ENCODE results near the gene FAM227A.
"Not testable (repeated sequence)": the region's sequence is repeated elsewhere in the genome, so short reads cannot be mapped to it uniquely, and the experiment has no call there.

The FAM227A gene

GRCh38 chr22:38657045-38657909 is 1.1 kb upstream of the FAM227A start:
- DNase-seq (ENCODE audit: low read depth): no peak
- H3K4me3 ChIP-seq (ENCODE audit: low read length): peak overlapping the region; percentile 86
- no peak for TF ChIP-seq CTCF (conservative IDR thresholded peaks at IDR 0.05; ENCODE audit: low read depth, low read length)

GRCh38 chr22:38655519-38656255 is 505 bp downstream of the FAM227A start:
- TF ChIP-seq CTCF (conservative IDR thresholded peaks at IDR 0.05; ENCODE audit: low read depth, low read length): no peak
- DNase-seq (ENCODE audit: low read depth): no peak

GRCh38 chr22:38653741-38654140 is 2.5 kb downstream of the FAM227A start:
- DNase-seq (ENCODE audit: low read depth): no peak
- TF ChIP-seq CTCF (conservative IDR thresholded peaks at IDR 0.05; ENCODE audit: low read depth, low read length): no peak
- no peak overlapping the region for H3K4me3 ChIP-seq (ENCODE audit: low read length)

More at GRCh38 chr22:38655519-38656255, 505 bp downstream of the FAM227A start:
- peak overlapping the region; percentile 86 for H3K4me3 ChIP-seq (ENCODE audit: low read length)

- no peak for DNase-seq (ENCODE audit: low read depth)
- no peak for TF ChIP-seq CTCF (conservative IDR thresholded peaks at IDR 0.05; ENCODE audit: low read depth, low read length)
Measured at GRCh38 chr22:38652859-38653258, 3.3 kb downstream of the FAM227A start.

GRCh38 chr22:38649841-38650522 is 6.2 kb downstream of the FAM227A start:
- TF ChIP-seq CTCF (conservative IDR thresholded peaks at IDR 0.05; ENCODE audit: low read depth, low read length): no peak
- DNase-seq (ENCODE audit: low read depth): no peak
- H3K4me3 ChIP-seq (ENCODE audit: low read length): no peak overlapping the region

More at GRCh38 chr22:38652859-38653258, 3.3 kb downstream of the FAM227A start:
- no peak overlapping the region for H3K4me3 ChIP-seq (ENCODE audit: low read length)

- no peak overlapping the region for H3K4me3 ChIP-seq (ENCODE audit: low read length)
- no peak for TF ChIP-seq CTCF (conservative IDR thresholded peaks at IDR 0.05; ENCODE audit: low read depth, low read length)
- no peak for DNase-seq (ENCODE audit: low read depth)
Measured at GRCh38 chr22:38645430-38645829, 10.8 kb downstream of the FAM227A start.

GRCh38 chr22:38644245-38644644 is 11.9 kb downstream of the FAM227A start:
- not testable (repeated sequence) for H3K4me3 ChIP-seq (ENCODE audit: low read length); DNase-seq (ENCODE audit: low read depth)

All from retinal pigment epithelial cell (primary cell).